ENCODE results near the gene PRKG1. TPM values are rescaled to one million over a fixed set of nuclear protein-coding genes. Genes with fewer than 3 reads are reported as not detected.
A peak's percentile ranks its signal among the peaks of the same experiment; 100 is the strongest.

The PRKG1 gene
- total and polyA plus RNA-seq, 2 of the 4 experiments (the other 2 are of a cell fraction) = 3.5 to 18.3 TPM

DNA sequence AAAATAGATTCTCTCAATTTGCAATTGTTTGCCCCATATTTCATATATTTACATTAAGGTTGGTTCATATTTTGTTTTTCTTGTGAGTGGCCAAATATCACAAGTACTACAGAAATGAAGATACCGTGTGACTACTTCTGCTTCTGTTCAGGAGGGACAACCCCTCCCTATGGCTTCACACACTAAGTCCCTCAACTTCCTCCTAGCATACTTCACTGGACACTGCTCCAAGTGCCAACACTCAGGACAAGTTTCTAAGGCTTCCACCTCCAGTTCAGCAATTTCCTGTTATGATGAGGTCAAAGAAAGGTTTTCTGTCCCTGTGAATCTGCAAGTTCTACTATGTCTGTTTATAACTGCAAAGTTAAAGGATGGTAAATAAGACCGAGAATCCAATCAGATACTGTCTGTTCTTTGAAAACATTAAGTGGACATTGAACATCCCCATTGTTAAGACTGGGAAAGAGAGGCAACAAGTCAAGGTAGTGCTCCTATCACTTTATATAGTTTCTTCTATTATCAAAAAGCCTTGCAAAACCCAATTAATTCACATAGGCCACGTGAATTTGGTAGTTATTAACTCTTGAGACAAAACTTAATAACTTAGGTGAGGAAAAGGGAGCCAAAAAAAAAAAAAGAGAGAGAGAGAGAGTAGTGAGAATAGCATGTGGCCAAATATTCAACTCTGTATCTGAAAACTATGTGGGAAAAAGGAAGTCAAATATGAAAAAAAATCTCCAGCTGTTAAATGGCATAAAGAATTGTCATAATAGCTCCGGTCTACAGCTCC is 1158.5 kb downstream of the PRKG1 start:
- Histone ChIP-seq H3K4me1 (ENCODE audit: control insufficient read depth, insufficient read depth, low read length) (peaks cover 2% of the 10 kb centered on the region; the same call in 1 of the 2 replicates), H4K91ac (ENCODE audit: insufficient read depth, low read depth, low read length) (no peak overlapping the region), H4K20me1 (ENCODE audit: insufficient read depth, low read length) (no peaks in the 10 kb centered on the region), H3K36me3 (ENCODE audit: control insufficient read depth, insufficient read depth, low read length) (no peaks in the 10 kb centered on the region), H2AK5ac (ENCODE audit: low read depth, low read length) (no peak overlapping the region), H3K4ac (ENCODE audit: low read depth, low read length) (no peak overlapping the region), H3K4me3 (ENCODE audit: insufficient read depth, low read depth, low read length) (0 out of 2 replicates have a peak overlapping the region, but pooled peaks have one; percentile 18), H2AFZ (replicated peaks; ENCODE audit: low read length, poor library complexity) (no peak overlapping the region), H3K18ac (ENCODE audit: low read depth, low read length) (no peak overlapping the region), H3K14ac (replicated peaks; ENCODE audit: low read depth, low read length) (no peak overlapping the region), H3K79me1 (ENCODE audit: low read depth in 1 of 2, low read length in 2 of 2) (no peaks in the 10 kb centered on the region), H3K9me3 (ENCODE audit: control insufficient read depth, insufficient read depth, low read length) (no peaks in the 10 kb centered on the region), H2BK15ac (ENCODE audit: low read depth, low read length) (no peak overlapping the region), H3K9me1 (ENCODE audit: insufficient read depth, low read length) (peaks cover 8% of the 10 kb centered on the region; the same call in 1 of the 2 replicates), H3K27me3 (ENCODE audit: control insufficient read depth, insufficient read depth, low read length) (no peaks in the 10 kb centered on the region), H4K5ac (ENCODE audit: low read depth, low read length) (no peak overlapping the region), H3K23ac (ENCODE audit: low read depth, low read length) (no peak overlapping the region), H3K4me2 (ENCODE audit: low read depth, low read length) (peak overlapping the region; percentile 74), H3K56ac (ENCODE audit: extremely low read depth, insufficient read depth, low read length) (no peak overlapping the region), H3K27ac (ENCODE audit: insufficient read depth, low read length) (no peak overlapping the region), H4K8ac (ENCODE audit: low read depth in 2 of 2, low read length in 2 of 2) (no peak overlapping the region), H2BK20ac (ENCODE audit: low read depth, low read length) (no peak overlapping the region), H2BK120ac (ENCODE audit: low read depth, low read length) (no peak overlapping the region), H2AK9ac (replicated peaks; ENCODE audit: low read depth, low read length, poor library complexity) (no peak overlapping the region), H2BK5ac (ENCODE audit: low read depth, low read length, poor library complexity, severe bottlenecking) (no peak overlapping the region), H3K9ac (ENCODE audit: low read depth, low read length) (no peak overlapping the region)
- DNase-seq = no peak
- ChIA-PET POLR2A (ENCODE audit: unreplicated experiment) (no interaction called here), CTCF (interaction anchor here (0.7 kb wide), 1 partner anchor 17 kb away, joined by 4 read pairs; no protein-coding TSS in a partner anchor)
- no CpG with 5 or more reads among the region's 4 CpGs for WGBS, 2 experiments (ENCODE audit: extremely low coverage in 2 of 2, insufficient read length in 1 of 2)
- BruUV-seq (replicated peaks) = no TSS peak
- intact Hi-C loops (cut with micrococcal nuclease) (no loop called here), dilution Hi-C loops (cut with HindIII; ENCODE audit: low sequenced_read_pairs, unreplicated experiment) (no loop called here), in situ Hi-C loops (cut with MboI; ENCODE audit: low sequenced_read_pairs) (no loop called here)
- ATAC-seq (ENCODE audit: low read depth) = peak; percentile 27
- no peak for TF ChIP-seq RFX5 (IDR thresholded peaks at IDR 0.05; ENCODE audit: low read depth, low read length)
- TF ChIP-seq CHD1 (IDR thresholded peaks at IDR 0.05; ENCODE audit: low read depth, low read length) = no peak
- no peak for TF ChIP-seq FOS (IDR thresholded peaks at IDR 0.05; ENCODE audit: low read depth, low read length)
- TF ChIP-seq CTCF (conservative IDR thresholded peaks at IDR 0.05; ENCODE audit: low read depth, low read length) = no peak
- no peak for TF ChIP-seq SMC3 (IDR thresholded peaks at IDR 0.05; ENCODE audit: low read depth, low read length)
- TF ChIP-seq MAFK (IDR thresholded peaks at IDR 0.05; ENCODE audit: low read depth, low read length) = no peak
- no peak for TF ChIP-seq RCOR1 (IDR thresholded peaks at IDR 0.05; ENCODE audit: insufficient replicate concordance, low read length)
- TF ChIP-seq MXI1 (IDR thresholded peaks at IDR 0.05; ENCODE audit: borderline replicate concordance, low read depth, low read length) = no peak
- TF ChIP-seq BHLHE40 (IDR thresholded peaks at IDR 0.05; ENCODE audit: low read depth, low read length) = no peak
- TF ChIP-seq CEBPB (IDR thresholded peaks at IDR 0.05; ENCODE audit: low read depth, low read length) = no peak
- TF ChIP-seq POLR2A (IDR thresholded peaks at IDR 0.05; ENCODE audit: low read depth, low read length) = no peak
- no peak for TF ChIP-seq RAD21 (IDR thresholded peaks at IDR 0.05; ENCODE audit: low read length)
- TF ChIP-seq, protein P1, sequence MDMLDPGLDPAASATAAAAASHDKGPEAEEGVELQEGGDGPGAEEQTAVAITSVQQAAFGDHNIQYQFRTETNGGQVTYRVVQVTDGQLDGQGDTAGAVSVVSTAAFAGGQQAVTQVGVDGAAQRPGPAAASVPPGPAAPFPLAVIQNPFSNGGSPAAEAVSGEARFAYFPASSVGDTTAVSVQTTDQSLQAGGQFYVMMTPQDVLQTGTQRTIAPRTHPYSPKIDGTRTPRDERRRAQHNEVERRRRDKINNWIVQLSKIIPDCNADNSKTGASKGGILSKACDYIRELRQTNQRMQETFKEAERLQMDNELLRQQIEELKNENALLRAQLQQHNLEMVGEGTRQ (IDR thresholded peaks at IDR 0.05; ENCODE audit: low read depth, low read length) = no peak
- TF ChIP-seq MAZ (IDR thresholded peaks at IDR 0.05; ENCODE audit: borderline replicate concordance, low read depth, low read length) = no peak
- TF ChIP-seq NFE2L2 (IDR thresholded peaks at IDR 0.05; ENCODE audit: low read depth, low read length) = no peak
